HEK293 (cell line): ENCODE results near the gene SMIM5.

Experiments used
- CTCF ChIA-PET: fragments of 350-600 bp; formaldehyde crosslinking; extraction: SDS; loops from one replicate; lab custom pipeline; 2021; ENCODE audit warnings: antibody characterized with exemption; lab: Yijun Ruan, JAX
- POLR2A ChIA-PET: fragments of 300-600 bp; formaldehyde crosslinking; extraction: SDS; loops from one replicate; lab custom pipeline; 2020; ENCODE audit warnings: antibody characterized with exemption, inconsistent platforms; lab: Yijun Ruan, JAX
- H3K27ac ChIP-seq: fragments of 200-500 bp; sonication (Bioruptor generic); 2 replicates; pipeline ENCODE4 v1.5.1; 2014; ENCODE audit warnings: low read depth, low read length, control low read depth, inconsistent platforms; ENCODE audit errors: extremely low read depth
- H3K36me3 ChIP-seq, 2 experiments: fragments of 200-500 bp in 1 of 2; sonication (Bioruptor generic) in 1 of 2; 1 replicate in 1 of 2; 2 replicates in 1 of 2; pipeline ENCODE4 v1.5.1; 2014 to 2017; ENCODE audit warnings: inconsistent platforms in 2 of 2, low read length in 2 of 2; ENCODE audit not compliant: control insufficient read depth in 2 of 2, insufficient read depth in 1 of 2
- H3K4me1 ChIP-seq: fragments of 200-500 bp; sonication (Bioruptor generic); 2 replicates; pipeline ENCODE4 v1.5.1; 2014; ENCODE audit warnings: mild to moderate bottlenecking, low read length, inconsistent platforms; ENCODE audit not compliant: control insufficient read depth, insufficient read depth
- H3K4me3 ChIP-seq: 2 replicates; pipeline ENCODE4 v1.5.1; 2011; ENCODE audit warnings: low read depth, mild to moderate bottlenecking, control low read depth, low read length, moderate library complexity
- H3K9me3 ChIP-seq: fragments of 200-500 bp; sonication (Bioruptor generic); 2 replicates; pipeline ENCODE4 v1.5.1; 2014; ENCODE audit warnings: low read depth, low read length, inconsistent platforms; ENCODE audit not compliant: control insufficient read depth, insufficient read depth
- CTCF ChIP-seq: fragments of 450-650 bp; formaldehyde crosslinking; IDR thresholded peaks from 2 replicates; pipeline ENCODE4 v1.5.1; 2016; ENCODE audit warnings: missing biosample characterization, missing genetic modification characterization
- GLI2 ChIP-seq: fragments of 450-650 bp; formaldehyde crosslinking; IDR thresholded peaks from 2 replicates; pipeline ENCODE4; 2017; ENCODE audit warnings: missing biosample characterization, missing genetic modification characterization, low read depth, borderline replicate concordance
- GLIS2 ChIP-seq: fragments of 450-650 bp; formaldehyde crosslinking; IDR thresholded peaks from 2 replicates; pipeline ENCODE4 v1.5.1; 2016; ENCODE audit warnings: missing biosample characterization, missing genetic modification characterization
- KLF8 ChIP-seq: fragments of 450-650 bp; formaldehyde crosslinking; IDR thresholded peaks from 2 replicates; pipeline ENCODE4 v1.5.1; 2016; ENCODE audit warnings: missing biosample characterization, missing genetic modification characterization
- REPIN1 ChIP-seq: fragments of 450-650 bp; formaldehyde crosslinking; IDR thresholded peaks from 2 replicates; pipeline ENCODE4 v1.5.1; 2017; ENCODE audit warnings: missing biosample characterization, missing genetic modification characterization, low read depth
- SALL2 ChIP-seq: fragments of 450-650 bp; formaldehyde crosslinking; IDR thresholded peaks from 2 replicates; pipeline ENCODE4 v1.5.0; 2017; ENCODE audit warnings: missing biosample characterization, mild to moderate bottlenecking, missing genetic modification characterization, borderline replicate concordance
- ZBTB10 ChIP-seq: fragments of 450-650 bp; formaldehyde crosslinking; IDR thresholded peaks from 2 replicates; pipeline ENCODE4 v1.5.1; 2016; ENCODE audit warnings: missing biosample characterization, missing genetic modification characterization
- ZBTB7A ChIP-seq: fragments of 450-650 bp; formaldehyde crosslinking; IDR thresholded peaks from 2 replicates; pipeline ENCODE4 v1.5.1; 2016; ENCODE audit warnings: low read depth, missing biosample characterization, missing genetic modification characterization
- ZEB2 ChIP-seq: fragments of 450-650 bp; formaldehyde crosslinking; IDR thresholded peaks from 2 replicates; pipeline ENCODE4 v1.5.1; 2016; ENCODE audit warnings: missing biosample characterization, missing genetic modification characterization
- ZFHX2 ChIP-seq: fragments of 450-650 bp; formaldehyde crosslinking; conservative IDR thresholded peaks from 2 replicates; pipeline ENCODE4 v1.5.1; 2016; ENCODE audit warnings: missing biosample characterization, missing genetic modification characterization
- ZNF114 ChIP-seq: fragments of 450-650 bp; formaldehyde crosslinking; IDR thresholded peaks from 2 replicates; pipeline ENCODE4 v1.5.0; 2017; ENCODE audit warnings: missing biosample characterization, missing genetic modification characterization
- ZNF138 ChIP-seq: fragments of 450-650 bp; formaldehyde crosslinking; IDR thresholded peaks from 2 replicates; pipeline ENCODE4 v1.5.1; 2016; ENCODE audit warnings: missing biosample characterization, missing genetic modification characterization, borderline replicate concordance
- ZNF140 ChIP-seq: fragments of 450-650 bp; formaldehyde crosslinking; IDR thresholded peaks from 2 replicates; pipeline ENCODE4 v1.5.1; 2016; ENCODE audit warnings: missing biosample characterization, missing genetic modification characterization
- ZNF214 ChIP-seq: fragments of 450-650 bp; formaldehyde crosslinking; IDR thresholded peaks from 2 replicates; pipeline ENCODE4 v1.5.1; 2017; ENCODE audit warnings: missing biosample characterization, mild to moderate bottlenecking, missing genetic modification characterization, borderline replicate concordance
- ZNF404 ChIP-seq: fragments of 450-650 bp; formaldehyde crosslinking; IDR thresholded peaks from 2 replicates; pipeline ENCODE4 v1.5.1; 2017; ENCODE audit warnings: missing biosample characterization, missing genetic modification characterization
- ZNF488 ChIP-seq: fragments of 450-650 bp; formaldehyde crosslinking; IDR thresholded peaks from 2 replicates; pipeline ENCODE4 v1.5.1; 2016; ENCODE audit warnings: missing biosample characterization, missing genetic modification characterization
- ZNF510 ChIP-seq: fragments of 450-650 bp; formaldehyde crosslinking; IDR thresholded peaks from 2 replicates; pipeline ENCODE4 v1.5.1; 2018; ENCODE audit warnings: mild to moderate bottlenecking, missing genetic modification characterization, missing biosample characterization; ENCODE audit not compliant: insufficient replicate concordance
- ZNF585B ChIP-seq: fragments of 450-650 bp; formaldehyde crosslinking; IDR thresholded peaks from 2 replicates; pipeline ENCODE4 v1.5.1; 2016; ENCODE audit warnings: missing biosample characterization, missing genetic modification characterization
- ZNF623 ChIP-seq: fragments of 450-650 bp; formaldehyde crosslinking; IDR thresholded peaks from 2 replicates; pipeline ENCODE4 v1.5.1; 2016; ENCODE audit warnings: missing biosample characterization, missing genetic modification characterization
- ZNF707 ChIP-seq: fragments of 450-650 bp; formaldehyde crosslinking; IDR thresholded peaks from 2 replicates; pipeline ENCODE4 v1.5.1; 2016; ENCODE audit warnings: missing biosample characterization, missing genetic modification characterization
- ZNF76 ChIP-seq: fragments of 450-650 bp; formaldehyde crosslinking; IDR thresholded peaks from 2 replicates; pipeline ENCODE4; 2016; ENCODE audit warnings: low read depth, missing biosample characterization, missing genetic modification characterization, borderline replicate concordance
- ZNF777 ChIP-seq: fragments of 450-650 bp; formaldehyde crosslinking; IDR thresholded peaks from 2 replicates; pipeline ENCODE4 v1.5.1; 2017; ENCODE audit warnings: missing biosample characterization, missing genetic modification characterization, borderline replicate concordance
- ZSCAN30 ChIP-seq: fragments of 450-650 bp; IDR thresholded peaks from 2 replicates; pipeline ENCODE4 v1.5.1; 2018; ENCODE audit warnings: missing biosample characterization, mild to moderate bottlenecking, missing genetic modification characterization, moderate library complexity
- TF ChIP-seq, protein P1 (sequence below): fragments of 450-650 bp; formaldehyde crosslinking; IDR thresholded peaks from 2 replicates; pipeline ENCODE4 v1.5.1; 2016; ENCODE audit warnings: missing biosample characterization, missing genetic modification characterization

SMIM5 gene

DNA sequence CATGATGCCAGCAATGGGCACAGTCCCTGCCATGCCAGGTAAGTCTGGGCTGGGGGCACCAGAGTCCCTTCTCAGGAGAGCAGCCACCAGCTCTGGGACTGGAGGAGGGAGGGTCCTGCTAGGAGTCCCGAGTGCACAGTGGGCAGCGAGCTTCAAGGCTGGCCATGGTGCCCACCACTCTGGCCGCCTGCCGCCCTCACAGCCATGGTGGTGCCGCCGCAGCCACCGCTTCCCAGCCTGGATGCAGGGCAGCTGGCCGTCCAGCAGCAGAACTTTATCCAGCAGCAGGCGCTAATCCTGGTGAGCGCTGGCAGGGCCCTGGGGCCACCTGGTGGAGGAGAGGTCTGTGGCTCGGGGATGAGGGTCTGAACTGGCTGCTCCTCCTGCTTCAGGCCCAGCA is 17.9 kb upstream of the SMIM5 start:
- Histone ChIP-seq H3K9me3 (no peaks in the 10 kb centered on the region), H3K4me1 (no peaks in the 10 kb centered on the region), H3K4me3 (no peak overlapping the region), H3K27ac (no peak overlapping the region), H3K36me3 (no peaks in the 10 kb centered on the region)
- POLR2A ChIA-PET, result no interaction called here
- TF ChIP-seq CTCF (tag by site-specific recombination) (peak; percentile 56), ZNF114 (no peak), ZNF777 (tag by site-specific recombination) (no peak), REPIN1 (tag by site-specific recombination) (no peak), KLF8 (tag by site-specific recombination) (no peak), ZNF623 (tag by site-specific recombination) (peak; percentile 46; the same call in 1 of the 2 replicates), ZNF585B (tag by site-specific recombination) (no peak)
- TF ChIP-seq, protein P1, sequence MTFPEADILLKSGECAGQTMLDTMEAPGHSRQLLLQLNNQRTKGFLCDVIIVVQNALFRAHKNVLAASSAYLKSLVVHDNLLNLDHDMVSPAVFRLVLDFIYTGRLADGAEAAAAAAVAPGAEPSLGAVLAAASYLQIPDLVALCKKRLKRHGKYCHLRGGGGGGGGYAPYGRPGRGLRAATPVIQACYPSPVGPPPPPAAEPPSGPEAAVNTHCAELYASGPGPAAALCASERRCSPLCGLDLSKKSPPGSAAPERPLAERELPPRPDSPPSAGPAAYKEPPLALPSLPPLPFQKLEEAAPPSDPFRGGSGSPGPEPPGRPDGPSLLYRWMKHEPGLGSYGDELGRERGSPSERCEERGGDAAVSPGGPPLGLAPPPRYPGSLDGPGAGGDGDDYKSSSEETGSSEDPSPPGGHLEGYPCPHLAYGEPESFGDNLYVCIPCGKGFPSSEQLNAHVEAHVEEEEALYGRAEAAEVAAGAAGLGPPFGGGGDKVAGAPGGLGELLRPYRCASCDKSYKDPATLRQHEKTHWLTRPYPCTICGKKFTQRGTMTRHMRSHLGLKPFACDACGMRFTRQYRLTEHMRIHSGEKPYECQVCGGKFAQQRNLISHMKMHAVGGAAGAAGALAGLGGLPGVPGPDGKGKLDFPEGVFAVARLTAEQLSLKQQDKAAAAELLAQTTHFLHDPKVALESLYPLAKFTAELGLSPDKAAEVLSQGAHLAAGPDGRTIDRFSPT (tag by site-specific recombination), result peak; percentile 36
- CTCF ChIA-PET, result interaction anchor here (0.6 to 10.3 kb wide), 8 partner anchors 15 to 135 kb away, joined by 3 to 102 read pairs (median 5); partner anchors contain the start of gene SMIM5

DNA sequence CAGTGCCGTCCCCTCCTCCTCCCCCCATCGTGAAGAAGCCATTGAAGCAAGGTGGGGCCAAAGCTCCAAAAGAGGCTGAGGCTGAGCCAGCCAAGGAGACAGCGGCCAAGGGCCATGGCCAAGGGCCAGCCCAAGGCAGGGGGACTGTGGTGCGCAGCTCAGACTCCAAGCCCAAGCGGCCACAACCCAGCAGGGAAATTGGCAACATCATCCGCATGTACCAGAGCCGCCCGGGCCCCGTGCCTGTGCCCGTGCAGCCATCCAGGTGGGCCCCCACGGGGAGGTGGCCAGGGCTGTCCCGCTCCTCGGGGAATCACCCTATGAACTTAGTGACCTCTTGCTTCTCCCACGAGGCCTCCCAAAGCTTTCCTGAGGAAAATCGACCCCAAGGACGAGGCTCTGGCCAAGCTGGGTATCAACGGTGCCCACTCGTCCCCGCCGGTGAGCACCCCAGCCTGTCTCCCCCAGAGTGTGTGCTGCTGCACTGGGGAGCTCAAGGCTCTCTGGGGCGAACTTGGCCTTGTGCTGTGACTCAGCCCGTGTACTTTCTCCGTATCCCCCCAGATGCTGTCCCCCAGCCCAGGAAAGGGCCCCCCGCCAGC is 16.6 kb upstream of the SMIM5 start:
- no peaks in the 10 kb centered on the region for H3K4me1 ChIP-seq
- ChIA-PET CTCF (interaction anchor here (1.2 to 10.3 kb wide), 5 partner anchors 8 to 131 kb away, joined by 7 to 102 read pairs (median 11); partner anchors contain the start of gene SMIM5), POLR2A (interaction anchor here (0.6 kb wide), 1 partner anchor 163 kb away, joined by 4 read pairs; no protein-coding TSS in a partner anchor)
- no peak for TF ChIP-seq SALL2 (tag by site-specific recombination)
- TF ChIP-seq GLIS2, result peak; percentile 58; the same call in 1 of the 2 replicates
- no peaks in the 10 kb centered on the region for H3K36me3 ChIP-seq
- no peak overlapping the region for H3K4me3 ChIP-seq
- no peaks in the 10 kb centered on the region for H3K9me3 ChIP-seq
- H3K27ac ChIP-seq, result no peak overlapping the region

DNA sequence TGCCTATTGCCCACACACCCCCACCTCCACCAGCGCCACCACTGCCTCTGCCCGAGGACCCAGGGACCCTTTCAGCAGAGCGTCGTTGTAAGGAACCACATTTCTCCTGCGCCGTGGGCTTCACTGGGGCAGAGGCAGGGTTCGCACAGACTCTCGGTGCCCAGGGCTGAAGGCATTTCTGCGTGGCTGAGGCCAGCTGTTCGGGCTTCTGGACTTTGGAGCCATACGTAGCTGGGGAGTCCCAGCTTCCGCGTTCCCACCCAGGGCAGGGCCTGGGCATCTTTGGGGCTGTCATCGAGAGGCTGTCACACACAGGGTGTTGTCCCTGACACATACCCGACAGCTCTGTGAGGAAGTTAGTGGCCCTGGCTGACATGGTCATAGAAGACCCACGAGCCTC is 16.0 kb upstream of the SMIM5 start:
- Histone ChIP-seq H3K36me3 (no peaks in the 10 kb centered on the region), H3K27ac (no peak overlapping the region), H3K4me3 (no peak overlapping the region), H3K9me3 (no peaks in the 10 kb centered on the region), H3K4me1 (no peaks in the 10 kb centered on the region)
- POLR2A ChIA-PET, result no interaction called here
- CTCF ChIA-PET, result interaction anchor here (1.2 to 10.3 kb wide), 5 partner anchors 9 to 131 kb away, joined by 7 to 102 read pairs (median 11); partner anchors contain the start of gene SMIM5
- no peak for TF ChIP-seq ZNF214 (tag by site-specific recombination)
- TF ChIP-seq ZSCAN30, result no peak
- TF ChIP-seq ZNF707 (tag by site-specific recombination), result no peak
- no peak for TF ChIP-seq ZNF404 (tag by site-specific recombination)
- TF ChIP-seq ZEB2 (tag by site-specific recombination), result no peak
- TF ChIP-seq ZFHX2 (tag by site-specific recombination), result no peak
- TF ChIP-seq GLI2 (tag by site-specific recombination), result no peak
- TF ChIP-seq ZNF76 (tag by site-specific recombination), result no peak
- TF ChIP-seq ZNF140 (tag by site-specific recombination), result no peak
- TF ChIP-seq ZNF138, result no peak
- no peak for TF ChIP-seq ZNF510
- TF ChIP-seq ZBTB7A, result no peak
- TF ChIP-seq ZBTB10, result no peak
- TF ChIP-seq ZNF488, result no peak
